IMR-90 (cell line): ENCODE data around the gene ABCA10. TPM values are rescaled to one million over a fixed set of nuclear protein-coding genes. Genes with fewer than 3 reads are reported as not detected.
A peak's percentile ranks its signal among the peaks of the same experiment; 100 is the strongest.

Source experiments
- ATAC-seq: fragments of 200-7000 bp; cut with Tn5 transposase; 2 replicates; pipeline ENCODE4 v1.9.1; 2020; ENCODE audit warnings: low read depth, mild to moderate bottlenecking, moderate library complexity
- BruUV-seq: library from RNA; stranded (reverse); fragments of 400-500 nt; replicated peaks from 2 replicates; lab custom pipeline; 2021; lab: Mats Ljungman, UMichigan
- CTCF ChIA-PET: fragments of 300-600 bp; formaldehyde crosslinking; extraction: SDS; loops from one replicate; lab custom pipeline; 2021; ENCODE audit warnings: antibody characterized with exemption; lab: Yijun Ruan, JAX
- POLR2A ChIA-PET: fragments of 300-600 bp; sonication (Branson Sonifier 250); formaldehyde crosslinking; loops from one replicate; lab custom pipeline; 2022; ENCODE audit warnings: antibody characterized with exemption; ENCODE audit not compliant: unreplicated experiment; lab: Charles Lee
- DNase-seq: peaks from one replicate; pipeline ENCODE4 v3.0.0; 2013
- H2AFZ ChIP-seq: replicated peaks from 2 replicates; pipeline ENCODE3; 2013; ENCODE audit warnings: low read length, mild to moderate bottlenecking; ENCODE audit not compliant: poor library complexity
- H2AK5ac ChIP-seq: 2 replicates; pipeline ENCODE4 v1.6.1; 2013; ENCODE audit warnings: low read depth, low read length, inconsistent platforms
- H2AK9ac ChIP-seq: replicated peaks from 2 replicates; pipeline ENCODE3; 2013; ENCODE audit warnings: mild to moderate bottlenecking, low read depth, low read length, moderate library complexity; ENCODE audit not compliant: poor library complexity
- H2BK120ac ChIP-seq: 2 replicates; pipeline ENCODE4 v1.6.1; 2013; ENCODE audit warnings: low read depth, low read length, inconsistent platforms
- H2BK15ac ChIP-seq: 3 replicates; pipeline ENCODE4 v1.6.1; 2013; ENCODE audit warnings: low read depth, low read length, inconsistent platforms
- H2BK20ac ChIP-seq: 2 replicates; pipeline ENCODE4 v1.6.1; 2013; ENCODE audit warnings: low read depth, mild to moderate bottlenecking, inconsistent platforms, low read length, moderate library complexity
- H2BK5ac ChIP-seq: 2 replicates; pipeline ENCODE4 v1.6.1; 2013; ENCODE audit warnings: mild to moderate bottlenecking, low read depth, low read length, inconsistent platforms; ENCODE audit not compliant: poor library complexity, severe bottlenecking
- H3K14ac ChIP-seq: replicated peaks from 2 replicates; pipeline ENCODE4 v1.6.1; 2013; ENCODE audit warnings: low read depth, low read length, inconsistent platforms
- H3K18ac ChIP-seq: 2 replicates; pipeline ENCODE4 v1.6.1; 2013; ENCODE audit warnings: low read depth, low read length, control low read depth
- H3K23ac ChIP-seq: 2 replicates; pipeline ENCODE4 v1.6.1; 2013; ENCODE audit warnings: low read depth, low read length, inconsistent platforms
- H3K27ac ChIP-seq: 2 replicates; pipeline ENCODE4 v1.5.1; 2013; ENCODE audit warnings: mild to moderate bottlenecking, control low read depth, low read length; ENCODE audit not compliant: insufficient read depth
- H3K27me3 ChIP-seq: 2 replicates; pipeline ENCODE4 v1.6.1; 2013; ENCODE audit warnings: low read length; ENCODE audit not compliant: control insufficient read depth, insufficient read depth
- H3K36me3 ChIP-seq: 2 replicates; pipeline ENCODE4 v1.6.1; 2013; ENCODE audit warnings: low read length, mixed read lengths; ENCODE audit not compliant: control insufficient read depth, insufficient read depth
- H3K4ac ChIP-seq: 2 replicates; pipeline ENCODE4 v1.6.1; 2013; ENCODE audit warnings: low read depth, low read length, inconsistent platforms
- H3K4me1 ChIP-seq: 2 replicates; pipeline ENCODE4 v1.6.1; 2013; ENCODE audit warnings: low read length, mixed read lengths; ENCODE audit not compliant: control insufficient read depth, insufficient read depth
- H3K4me2 ChIP-seq: 2 replicates; pipeline ENCODE4 v1.6.1; 2013; ENCODE audit warnings: low read depth, mild to moderate bottlenecking, control low read depth, low read length, moderate library complexity
- H3K4me3 ChIP-seq: 2 replicates; pipeline ENCODE4 v1.5.1; 2013; ENCODE audit warnings: low read depth, mild to moderate bottlenecking, control low read depth, low read length, moderate library complexity; ENCODE audit not compliant: insufficient read depth
- H3K56ac ChIP-seq: 2 replicates; pipeline ENCODE4 v1.6.1; 2013; ENCODE audit warnings: low read length, inconsistent platforms; ENCODE audit not compliant: insufficient read depth; ENCODE audit errors: extremely low read depth
- H3K79me1 ChIP-seq, 2 experiments: 2 replicates each; pipeline ENCODE4 v1.6.1; 2013; ENCODE audit warnings: low read length in 2 of 2, inconsistent platforms in 1 of 2, low read depth in 1 of 2
- H3K9ac ChIP-seq: 2 replicates; pipeline ENCODE4 v1.6.1; 2013; ENCODE audit warnings: low read depth, low read length, control low read depth
- H3K9me1 ChIP-seq: 2 replicates; pipeline ENCODE4 v1.6.1; 2013; ENCODE audit warnings: low read length, inconsistent platforms; ENCODE audit not compliant: insufficient read depth
- H3K9me3 ChIP-seq: 2 replicates; pipeline ENCODE4 v1.6.1; 2013; ENCODE audit warnings: low read length; ENCODE audit not compliant: control insufficient read depth, insufficient read depth
- H4K20me1 ChIP-seq: 2 replicates; pipeline ENCODE4 v1.6.1; 2013; ENCODE audit warnings: low read length, inconsistent platforms; ENCODE audit not compliant: insufficient read depth
- H4K5ac ChIP-seq: 2 replicates; pipeline ENCODE4 v1.6.1; 2013; ENCODE audit warnings: mild to moderate bottlenecking, low read depth, low read length, control low read depth
- H4K8ac ChIP-seq, 2 experiments: 2 replicates each; pipeline ENCODE4 v1.6.1; 2013; ENCODE audit warnings: low read depth in 2 of 2, low read length in 2 of 2, control low read depth in 1 of 2, inconsistent platforms in 1 of 2
- H4K91ac ChIP-seq: 2 replicates; pipeline ENCODE4 v1.6.1; 2013; ENCODE audit warnings: low read depth, low read length, inconsistent platforms; ENCODE audit not compliant: insufficient read depth
- CEBPB ChIP-seq: IDR thresholded peaks from 2 replicates; pipeline ENCODE4 v1.6.1; 2012; ENCODE audit warnings: low read depth, low read length, improper control_type of control experiment
- MAFK ChIP-seq: IDR thresholded peaks from 2 replicates; pipeline ENCODE4 v1.6.1; 2012; ENCODE audit warnings: low read depth, low read length, improper control_type of control experiment
- WGBS, 2 experiments: methylation state at CpG; one replicate each; pipeline versions ENCODE4 v1.1.5 to v1.1.7; 2013; ENCODE audit warnings: missing lambda C conversion rate in 2 of 2; ENCODE audit not compliant: insufficient read length in 1 of 2; ENCODE audit errors: extremely low coverage in 2 of 2; 5-methylcytosine and 5-hydroxymethylcytosine counted together
- dilution Hi-C: fragments of 300-500 bp; cut with HindIII; formaldehyde crosslinking; loops from one replicate; pipeline ENCODE4 v1.14.3; 2018; ENCODE audit warnings: low sequenced_read_pairs; ENCODE audit not compliant: unreplicated experiment
- in situ Hi-C: fragments of 300-500 bp; cut with MboI; formaldehyde crosslinking; loops from 3 replicates; pipeline ENCODE4 v1.14.3; 2019; ENCODE audit warnings: low sequenced_read_pairs, inconsistent platforms, mixed read lengths
- intact Hi-C: fragments of 100-400 bp; cut with micrococcal nuclease; formaldehyde crosslinking; loops from 2 replicates; pipeline ENCODE4 v1.10.0; 2022
- polyA plus RNA-seq, 3 experiments: library from polyadenylated mRNA; depleted of rRNA; stranded (reverse); fragments of >200 nt; gene quantifications; 2 replicates each; pipeline ENCODE4 v1.2.3, GENCODE V29; 2012; ENCODE audit warnings: low replicate concordance in 1 of 3
- total RNA-seq: library from RNA; depleted of rRNA; stranded (reverse); fragments of >200 nt; gene quantifications from 2 replicates; pipeline ENCODE4 v1.2.3, GENCODE V29; 2012

ABCA10 gene
- total and polyA plus RNA-seq, 2 of the 4 experiments (the other 2 are of a cell fraction) = under 0.01 to 0.03 TPM

DNA sequence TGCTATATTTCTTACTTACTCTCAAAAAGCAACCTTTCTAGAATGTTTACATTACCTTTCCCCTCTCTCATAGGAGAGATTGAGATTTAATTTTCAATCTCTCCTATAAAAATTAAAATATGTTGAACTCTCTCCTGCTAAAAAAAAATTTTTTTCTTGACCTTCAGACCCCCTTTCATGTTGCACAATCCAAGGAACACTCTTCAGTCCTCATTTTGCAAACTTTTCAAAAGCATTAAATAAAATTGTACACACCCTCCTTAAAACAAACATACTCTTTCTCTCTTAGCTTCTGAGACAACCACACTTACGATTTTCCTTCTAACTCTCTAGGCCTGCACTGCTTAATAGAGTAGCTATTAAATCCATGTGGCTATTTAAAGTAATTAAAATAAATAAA is 78.3 kb downstream of the ABCA10 start:
- Histone ChIP-seq H3K27me3 (no peaks in the 10 kb centered on the region), H2BK120ac (no peak overlapping the region), H3K9ac (no peak overlapping the region), H3K4me3 (no peak overlapping the region), H2AK9ac (no peak overlapping the region), H4K91ac (no peak overlapping the region), H2BK20ac (no peak overlapping the region), H3K56ac (no peak overlapping the region), H3K4me1 (no peaks in the 10 kb centered on the region), H3K36me3 (no peaks in the 10 kb centered on the region), H3K79me1 (no peaks in the 10 kb centered on the region), H3K9me3 (no peaks in the 10 kb centered on the region), H2BK15ac (no peak overlapping the region), H4K8ac (no peak overlapping the region), H3K14ac (no peak overlapping the region), H2AK5ac (no peak overlapping the region), H3K18ac (no peak overlapping the region), H3K23ac (no peak overlapping the region), H3K9me1 (no peaks in the 10 kb centered on the region), H3K4me2 (no peak overlapping the region), H3K27ac (no peak overlapping the region), H4K20me1 (no peaks in the 10 kb centered on the region), H2BK5ac (no peak overlapping the region), H2AFZ (no peak overlapping the region), H3K4ac (no peak overlapping the region), H4K5ac (no peak overlapping the region)
- no TSS peak for BruUV-seq
- WGBS, 2 experiments = 100% methylated on average over 1 of the region's 1 CpG; no CpG with 5 or more reads in 1 of the 2 experiments
- intact Hi-C loops (no loop called here), dilution Hi-C loops (no loop called here), in situ Hi-C loops (no loop called here)
- TF ChIP-seq MAFK (no peak), CEBPB (peak; percentile 16; the same call in 1 of the 2 replicates)
- CTCF ChIA-PET = no interaction called here
- ATAC-seq (no peak), DNase-seq (no peak)
- POLR2A ChIA-PET = no interaction called here
